Testis (tissue), 3 donors: ENCODE data around the gene BHLHE41. TPM values are rescaled to one million over a fixed set of nuclear protein-coding genes. Genes with fewer than 3 reads are reported as not detected.

Source experiments
- DNase-seq: peaks from one replicate; pipeline ENCODE4 v3.0.0-alpha.2; 2019
- H3K27ac ChIP-seq, 2 donors: fragments of 200-600 bp; sonication (generic); one replicate each; pipeline ENCODE4 v1.5.1; 2019
- H3K27me3 ChIP-seq: fragments of 200-600 bp; sonication (generic); one replicate; pipeline ENCODE4 v1.5.1; 2019
- H3K36me3 ChIP-seq: fragments of 200-600 bp; sonication (generic); one replicate; pipeline ENCODE4 v1.5.1; 2017; ENCODE audit warnings: low read depth; ENCODE audit errors: missing control alignments
- H3K4me1 ChIP-seq: fragments of 200-600 bp; sonication (generic); one replicate; pipeline ENCODE4 v1.5.1; 2019
- H3K4me3 ChIP-seq, 2 donors: fragments of 200-600 bp; sonication (generic); one replicate each; pipeline ENCODE4 v1.5.1; 2017 to 2019
- H3K9me3 ChIP-seq: fragments of 200-600 bp; sonication (generic); one replicate; pipeline ENCODE4 v1.5.1; 2017
- POLR2A ChIP-seq: fragments of 450-650 bp; IDR thresholded peaks from one replicate; pipeline ENCODE4 v1.6.1; 2017; ENCODE audit warnings: antibody characterized with exemption, mild to moderate bottlenecking, moderate library complexity
- WGBS, 2 donors: methylation state at CpG; one replicate each; pipeline ENCODE4 v1.1.5; 2018; 5-methylcytosine and 5-hydroxymethylcytosine counted together
- intact Hi-C: fragments of 100-400 bp; cut with DNase I; formaldehyde crosslinking; loops from one replicate; pipeline ENCODE4 v1.15.1; 2023; ENCODE audit warnings: low total_unique reads
- polyA plus RNA-seq: library from polyadenylated mRNA; stranded (reverse); fragments of 350-450 nt; fragmentation: Illumina TruSeq; extraction: RNeasy Lipid Tissue Mini Kit (QIAGEN cat#74804); gene quantifications from one replicate; pipeline ENCODE4 v1.2.3, GENCODE V29; 2014; ENCODE audit warnings: low read depth, low replicate concordance; ENCODE audit not compliant: insufficient read depth
- total RNA-seq, 2 donors: library from RNA; depleted of rRNA; stranded (reverse); fragments of >200 nt; gene quantifications; one replicate each; pipeline ENCODE4 v1.2.3, GENCODE V29; 2016
- TF ChIP-seq, protein P1 (sequence below), 3 experiments: fragments of 450-650 bp in 2 of 3; fragments of 200-600 bp in 1 of 3; sonication (generic) in 1 of 3; IDR thresholded peaks; one replicate each; pipeline ENCODE4 v1.5.1; 2016 to 2019; ENCODE audit warnings: antibody characterized with exemption in 3 of 3, mild to moderate bottlenecking in 2 of 3, moderate library complexity in 1 of 3

Gene BHLHE41
- total and polyA plus RNA-seq, 3 donors from 2014 or later = 10.0 to 23.8 (median 13.9) TPM

GRCh38 chr12:26132866-26133265, 8.0 kb upstream of the BHLHE41 start:
- DNase-seq = no peak
- H3K27me3 ChIP-seq = no peaks in the 10 kb centered on the region
- H3K4me3 ChIP-seq = no peak overlapping the region
- intact Hi-C loops = no loop called here
- peaks cover 10% of the 10 kb centered on the region for H3K4me1 ChIP-seq
- H3K9me3 ChIP-seq = no peaks in the 10 kb centered on the region
- WGBS, 2 donors = 100% methylated on average over 1 of the region's 1 CpG
- no peaks in the 10 kb centered on the region for H3K36me3 ChIP-seq
- no peak overlapping the region for H3K27ac ChIP-seq
- TF ChIP-seq, protein P1, sequence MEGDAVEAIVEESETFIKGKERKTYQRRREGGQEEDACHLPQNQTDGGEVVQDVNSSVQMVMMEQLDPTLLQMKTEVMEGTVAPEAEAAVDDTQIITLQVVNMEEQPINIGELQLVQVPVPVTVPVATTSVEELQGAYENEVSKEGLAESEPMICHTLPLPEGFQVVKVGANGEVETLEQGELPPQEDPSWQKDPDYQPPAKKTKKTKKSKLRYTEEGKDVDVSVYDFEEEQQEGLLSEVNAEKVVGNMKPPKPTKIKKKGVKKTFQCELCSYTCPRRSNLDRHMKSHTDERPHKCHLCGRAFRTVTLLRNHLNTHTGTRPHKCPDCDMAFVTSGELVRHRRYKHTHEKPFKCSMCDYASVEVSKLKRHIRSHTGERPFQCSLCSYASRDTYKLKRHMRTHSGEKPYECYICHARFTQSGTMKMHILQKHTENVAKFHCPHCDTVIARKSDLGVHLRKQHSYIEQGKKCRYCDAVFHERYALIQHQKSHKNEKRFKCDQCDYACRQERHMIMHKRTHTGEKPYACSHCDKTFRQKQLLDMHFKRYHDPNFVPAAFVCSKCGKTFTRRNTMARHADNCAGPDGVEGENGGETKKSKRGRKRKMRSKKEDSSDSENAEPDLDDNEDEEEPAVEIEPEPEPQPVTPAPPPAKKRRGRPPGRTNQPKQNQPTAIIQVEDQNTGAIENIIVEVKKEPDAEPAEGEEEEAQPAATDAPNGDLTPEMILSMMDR (IDR thresholded peaks at IDR 0.05) = no peak
- no peak for TF ChIP-seq POLR2A

DNA sequence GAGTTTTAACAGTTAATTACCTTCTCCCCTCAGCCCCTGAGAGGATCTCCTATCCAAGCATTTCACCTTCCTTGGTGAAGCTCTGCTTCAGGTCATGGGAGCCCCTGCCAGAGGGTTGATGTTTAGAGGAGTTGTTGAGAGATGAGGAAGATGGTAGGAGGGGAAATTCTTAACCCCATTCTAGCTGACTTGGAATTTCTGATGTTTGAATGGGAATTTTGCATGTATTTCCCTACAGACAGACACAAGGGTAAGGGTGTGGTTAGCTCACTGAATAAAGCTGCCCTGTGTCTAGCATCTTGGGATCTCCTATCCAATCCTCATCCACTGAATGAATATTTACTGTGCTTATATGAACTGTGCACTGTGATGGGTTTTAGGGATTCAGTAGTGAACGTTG, 7.1 kb upstream of the BHLHE41 start:
- intact Hi-C loops = no loop called here
- no peaks in the 10 kb centered on the region for H3K36me3 ChIP-seq

DNA sequence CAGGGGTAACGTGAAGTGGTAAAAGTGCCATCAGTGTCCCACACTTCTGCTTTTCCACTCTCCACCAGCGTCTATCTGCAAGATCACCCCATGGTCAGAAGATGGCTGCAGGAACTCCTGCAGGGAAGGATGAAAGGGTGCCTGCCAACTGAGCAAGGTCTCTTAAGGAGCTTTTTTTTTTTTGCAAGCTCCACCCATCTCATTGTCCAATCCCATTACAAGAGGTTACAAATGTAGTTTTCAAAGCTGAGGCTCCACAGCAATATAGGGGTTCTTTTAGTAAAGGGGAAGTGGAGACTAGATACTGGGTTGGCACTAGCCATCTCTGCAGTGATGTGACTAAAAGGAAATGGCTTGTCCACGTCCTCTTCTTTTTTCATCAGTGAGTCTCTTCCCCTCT, 5.9 kb upstream of the BHLHE41 start:
- no peak overlapping the region for H3K27ac ChIP-seq
- TF ChIP-seq, protein P1 (IDR thresholded peaks at IDR 0.05) = no peak
- TF ChIP-seq POLR2A = no peak
- no peak overlapping the region for H3K4me3 ChIP-seq
- peaks cover 14% of the 10 kb centered on the region for H3K4me1 ChIP-seq
- no peaks in the 10 kb centered on the region for H3K9me3 ChIP-seq
- no peak for DNase-seq
- H3K27me3 ChIP-seq = no peaks in the 10 kb centered on the region
- intact Hi-C loops = no loop called here
- no peaks in the 10 kb centered on the region for H3K36me3 ChIP-seq
- WGBS, 2 donors = 69 to 84% methylated on average over 3 of the region's 3 CpGs

More for the DNA sequence above, 7.1 kb upstream of the BHLHE41 start:
- Histone ChIP-seq H3K4me1 (peaks cover 11% of the 10 kb centered on the region), H3K9me3 (no peaks in the 10 kb centered on the region), H3K27me3 (no peaks in the 10 kb centered on the region), H3K4me3 (no peak overlapping the region), H3K27ac (no peak overlapping the region)
- no peak for TF ChIP-seq POLR2A
- TF ChIP-seq, protein P1 (IDR thresholded peaks at IDR 0.05) = no peak
- WGBS, 2 donors = 82 to 97% methylated on average over 1 of the region's 1 CpG
- no peak for DNase-seq

GRCh38 chr12:26128168-26128567, 3.3 kb upstream of the BHLHE41 start:
- intact Hi-C loops = no loop called here
- Histone ChIP-seq H3K36me3 (no peaks in the 10 kb centered on the region), H3K4me1 (peaks cover 5% of the 10 kb centered on the region), H3K27ac (no peak overlapping the region), H3K9me3 (no peaks in the 10 kb centered on the region), H3K4me3 (no peak overlapping the region), H3K27me3 (no peaks in the 10 kb centered on the region)
- DNase-seq = no peak
- TF ChIP-seq, protein P1 (IDR thresholded peaks at IDR 0.05) = no peak
- TF ChIP-seq POLR2A = no peak

DNA sequence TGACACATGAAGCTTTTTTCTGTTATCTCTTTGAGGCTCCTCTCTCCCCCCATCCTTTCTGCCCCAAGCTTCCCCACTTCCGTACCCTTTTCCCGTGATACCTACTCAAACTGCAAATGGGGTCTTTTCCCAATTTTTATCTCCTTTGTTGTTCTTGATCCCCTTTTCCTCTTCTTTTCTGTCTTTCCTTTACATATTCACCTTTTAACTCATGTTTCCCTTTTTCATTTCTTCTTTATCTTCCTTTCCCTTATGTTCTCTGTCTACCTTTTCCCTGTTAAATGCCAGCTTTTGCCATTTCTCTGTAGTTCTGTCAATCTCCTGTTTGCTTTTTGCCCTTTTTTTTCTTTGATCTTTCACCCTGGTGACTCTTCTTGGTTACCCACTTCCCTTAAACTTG, 2.6 kb upstream of the BHLHE41 start:
- H3K9me3 ChIP-seq = no peaks in the 10 kb centered on the region
- intact Hi-C loops = no loop called here
- TF ChIP-seq, protein P1 (IDR thresholded peaks at IDR 0.05) = no peak
- TF ChIP-seq POLR2A = no peak
- no peaks in the 10 kb centered on the region for H3K27me3 ChIP-seq
- no peak overlapping the region for H3K4me3 ChIP-seq
- WGBS, 2 donors = 71% methylated on average over 2 of the region's 2 CpGs
- H3K27ac ChIP-seq = no peak overlapping the region
- no peak for DNase-seq
- no peaks in the 10 kb centered on the region for H3K36me3 ChIP-seq
- peaks cover 5% of the 10 kb centered on the region for H3K4me1 ChIP-seq
